Measurements from ENCODE around the gene CERK. TPM values are rescaled to one million over a fixed set of nuclear protein-coding genes. Genes with fewer than 3 reads are reported as not detected.
A peak's percentile ranks its signal among the peaks of the same experiment; 100 is the strongest.

The CERK gene
- total RNA-seq, 1 donor from 2014 or later: 22.6 TPM

GRCh38 chr22:46758867-46759290 lies 20.8 kb upstream of the CERK start:
- no peak overlapping the region for H3K4me3 ChIP-seq (ENCODE audit: low read depth, low read length)
- no peak for DNase-seq (ENCODE audit: low read depth)
- peak; percentile 89 for TF ChIP-seq CTCF (conservative IDR thresholded peaks at IDR 0.05; ENCODE audit: low read depth, low read length)

DNA sequence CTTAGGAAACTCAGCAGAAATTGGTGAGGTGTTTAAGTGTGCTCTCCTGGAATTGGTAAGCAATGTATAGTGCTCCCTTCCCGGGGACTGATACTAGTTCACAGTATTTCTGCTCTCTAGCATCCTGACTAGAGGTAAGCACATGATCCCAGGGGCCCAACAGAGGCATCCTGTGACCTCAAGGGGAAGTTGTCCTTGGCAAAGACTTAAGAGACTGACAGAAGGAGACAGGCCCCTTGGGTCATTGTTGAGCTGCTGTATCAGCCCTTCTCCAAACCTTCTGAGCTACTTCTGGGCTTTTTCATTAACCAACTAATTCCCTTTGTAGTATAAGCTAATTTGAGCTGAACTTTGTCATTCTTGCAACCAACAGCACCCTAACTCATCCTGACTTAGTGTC lies 20.1 kb upstream of the CERK start:
- no peak overlapping the region for H3K4me3 ChIP-seq (ENCODE audit: low read depth, low read length)
- no peak for DNase-seq (ENCODE audit: low read depth)
- TF ChIP-seq CTCF (conservative IDR thresholded peaks at IDR 0.05; ENCODE audit: low read depth, low read length): no peak

DNA sequence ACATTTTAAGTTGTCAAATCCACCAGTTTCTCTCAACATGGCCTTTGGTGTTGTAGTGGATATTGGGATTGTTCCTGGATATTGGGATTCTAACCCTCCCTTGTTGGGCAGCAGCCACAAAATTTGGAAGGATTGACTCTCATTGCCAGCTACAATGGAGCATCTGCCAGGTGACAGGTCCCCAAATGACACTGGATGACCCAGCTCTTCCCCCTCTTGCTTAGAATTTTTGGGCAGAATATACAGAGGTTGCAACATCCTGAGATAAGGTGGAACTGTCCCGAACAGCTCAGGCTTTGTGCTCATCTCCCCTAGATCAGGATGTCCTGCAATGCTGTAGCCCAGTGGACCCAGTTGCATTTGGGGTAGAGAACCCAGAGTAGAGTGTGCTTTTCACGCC lies 19.1 kb upstream of the CERK start:
- TF ChIP-seq CTCF (conservative IDR thresholded peaks at IDR 0.05; ENCODE audit: low read depth, low read length): no peak
- no peak overlapping the region for H3K4me3 ChIP-seq (ENCODE audit: low read depth, low read length)

GRCh38 chr22:46756097-46756496 lies 18.0 kb upstream of the CERK start:
- no peak overlapping the region for H3K4me3 ChIP-seq (ENCODE audit: low read depth, low read length)
- TF ChIP-seq CTCF (conservative IDR thresholded peaks at IDR 0.05; ENCODE audit: low read depth, low read length): no peak
- DNase-seq (ENCODE audit: low read depth): no peak

More for the DNA sequence above, 19.1 kb upstream of the CERK start:
- no peak for DNase-seq (ENCODE audit: low read depth)

GRCh38 chr22:46755525-46755924 lies 17.5 kb upstream of the CERK start:
- DNase-seq (ENCODE audit: low read depth): no peak
- no peak for TF ChIP-seq CTCF (conservative IDR thresholded peaks at IDR 0.05; ENCODE audit: low read depth, low read length)
- no peak overlapping the region for H3K4me3 ChIP-seq (ENCODE audit: low read depth, low read length)

- no peak for DNase-seq (ENCODE audit: low read depth)
- no peak for TF ChIP-seq CTCF (conservative IDR thresholded peaks at IDR 0.05; ENCODE audit: low read depth, low read length)
- H3K4me3 ChIP-seq (ENCODE audit: low read depth, low read length): peak overlapping the region; percentile 27
These were observed 16.8 kb upstream of the CERK start for GRCh38 chr22:46754826-46755225.

- TF ChIP-seq CTCF (conservative IDR thresholded peaks at IDR 0.05; ENCODE audit: low read depth, low read length): no peak
- DNase-seq (ENCODE audit: low read depth): peak; percentile 58
- peak overlapping the region; percentile 27 for H3K4me3 ChIP-seq (ENCODE audit: low read depth, low read length)
These were observed 16.2 kb upstream of the CERK start for GRCh38 chr22:46754110-46754799.

Measured in epithelial cell of proximal tubule (primary cell).